IPS-18c (cell line): ENCODE measurements around the gene CD320.
"Not testable (repeated sequence)": the region's sequence is repeated elsewhere in the genome, so short reads cannot be mapped to it uniquely, and the experiment has no call there.

Source experiments
- H3K4me3 ChIP-seq: 2 replicates; pipeline ENCODE4 v1.7.0; 2013; ENCODE audit warnings: low read depth, mild to moderate bottlenecking, low read length, moderate library complexity; ENCODE audit not compliant: insufficient read depth
- H3K9me3 ChIP-seq: one replicate; pipeline ENCODE4 v1.6.1; 2013; ENCODE audit warnings: mild to moderate bottlenecking, low read length, moderate library complexity; ENCODE audit not compliant: control insufficient read depth, insufficient read depth

The CD320 gene

DNA sequence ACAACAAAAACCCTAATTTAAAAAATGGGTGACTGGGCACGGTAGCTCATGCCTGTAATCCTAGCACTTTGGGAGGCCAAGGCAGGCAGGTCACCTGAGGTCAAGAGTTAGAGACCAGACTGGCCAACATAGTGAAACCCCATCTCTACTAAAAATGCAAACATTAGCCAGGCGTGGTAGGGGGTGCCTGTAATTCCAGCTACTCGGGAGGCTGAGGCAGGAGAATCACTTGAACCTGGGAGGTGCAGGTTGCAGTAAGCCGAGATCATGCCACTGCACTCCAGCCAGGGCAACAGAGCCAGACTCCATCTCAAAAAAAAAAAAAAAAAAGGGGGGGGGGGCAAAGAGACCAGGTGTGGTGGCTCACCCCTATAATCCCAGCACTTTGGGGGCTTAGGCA is 43.9 kb downstream of the CD320 start:
- not testable (repeated sequence) for H3K9me3 ChIP-seq, H3K4me3 ChIP-seq

- no peak overlapping the region for H3K4me3 ChIP-seq
- H3K9me3 ChIP-seq: peaks cover 2% of the 10 kb centered on the region
These were observed 45.7 kb downstream of the CD320 start for GRCh38 chr19:8262431-8262830.

DNA sequence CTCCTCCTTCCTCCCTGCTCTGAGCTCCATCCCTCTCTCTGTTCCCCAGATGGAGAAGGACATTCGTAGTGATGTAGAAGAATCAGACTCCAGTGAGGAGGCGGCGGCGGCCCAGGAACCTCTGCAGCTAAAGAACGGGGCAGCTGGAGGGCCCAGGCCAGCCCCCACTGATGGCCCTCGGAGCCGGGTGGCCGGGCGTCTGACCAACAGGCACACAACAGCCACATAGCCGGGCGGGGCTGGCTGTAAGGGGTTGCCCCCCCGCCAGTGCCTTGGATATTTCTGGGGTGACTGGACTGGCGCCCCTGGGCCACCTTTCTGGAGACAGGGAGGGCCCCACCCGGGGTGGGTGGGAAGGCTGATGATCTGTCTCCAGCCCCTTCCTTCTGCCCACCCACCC is 46.3 kb downstream of the CD320 start:
- Histone ChIP-seq H3K4me3 (no peak overlapping the region), H3K9me3 (peaks cover 2% of the 10 kb centered on the region)

DNA sequence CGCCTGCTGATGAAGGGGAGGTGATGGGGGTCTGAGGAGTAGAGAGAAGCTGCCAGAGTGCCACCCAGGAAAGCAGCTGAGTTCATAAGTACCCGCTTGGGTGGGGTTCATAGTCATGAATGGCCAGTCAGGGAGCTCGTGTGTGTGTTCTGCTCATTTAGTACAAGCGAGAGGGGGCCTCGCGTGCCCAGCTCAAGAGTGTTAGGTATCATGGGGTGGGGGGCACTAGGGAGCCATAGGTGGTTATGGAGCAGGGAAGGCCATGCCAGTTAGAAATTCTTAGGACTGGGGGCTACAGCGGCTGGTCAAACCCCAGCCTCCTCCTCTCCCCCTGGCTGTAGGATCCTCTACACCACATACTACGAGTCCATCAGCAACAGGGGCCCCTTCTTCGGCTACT is 46.8 kb downstream of the CD320 start:
- no peak overlapping the region for H3K4me3 ChIP-seq
- H3K9me3 ChIP-seq: peaks cover 2% of the 10 kb centered on the region

- Histone ChIP-seq H3K9me3 (peaks cover 2% of the 10 kb centered on the region), H3K4me3 (no peak overlapping the region)
These were observed 48.3 kb downstream of the CD320 start for GRCh38 chr19:8259922-8260247.

- H3K4me3 ChIP-seq: no peak overlapping the region
These were observed 48.8 kb downstream of the CD320 start for GRCh38 chr19:8259142-8259921.

DNA sequence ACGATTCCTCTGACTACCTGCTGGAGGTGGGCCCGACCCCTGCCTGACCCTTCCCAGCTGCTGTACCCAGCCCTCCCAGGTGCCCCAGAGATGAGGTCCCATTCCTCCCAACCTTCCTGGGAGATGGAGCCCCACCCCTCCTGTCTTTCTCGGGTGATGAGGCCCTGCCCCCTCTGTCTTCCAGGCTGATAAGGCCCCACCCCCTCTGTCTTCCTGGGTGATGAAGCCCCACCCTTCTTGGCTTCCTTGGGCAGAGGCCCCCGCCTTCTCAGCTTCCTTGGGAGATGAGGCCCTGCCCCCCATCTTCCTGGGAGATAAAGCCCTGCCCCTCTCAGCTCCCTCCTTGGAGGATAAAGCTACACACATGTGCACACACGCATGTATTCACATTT is 51.1 kb downstream of the CD320 start:
- H3K9me3 ChIP-seq: no peaks in the 10 kb centered on the region

More at GRCh38 chr19:8259142-8259921, 48.8 kb downstream of the CD320 start:
- H3K9me3 ChIP-seq: peaks cover 2% of the 10 kb centered on the region

GRCh38 chr19:8256276-8257051 is 51.7 kb downstream of the CD320 start:
- Histone ChIP-seq H3K4me3 (no peak overlapping the region), H3K9me3 (no peaks in the 10 kb centered on the region)

More for the DNA sequence above, 51.1 kb downstream of the CD320 start:
- no peak overlapping the region for H3K4me3 ChIP-seq

DNA sequence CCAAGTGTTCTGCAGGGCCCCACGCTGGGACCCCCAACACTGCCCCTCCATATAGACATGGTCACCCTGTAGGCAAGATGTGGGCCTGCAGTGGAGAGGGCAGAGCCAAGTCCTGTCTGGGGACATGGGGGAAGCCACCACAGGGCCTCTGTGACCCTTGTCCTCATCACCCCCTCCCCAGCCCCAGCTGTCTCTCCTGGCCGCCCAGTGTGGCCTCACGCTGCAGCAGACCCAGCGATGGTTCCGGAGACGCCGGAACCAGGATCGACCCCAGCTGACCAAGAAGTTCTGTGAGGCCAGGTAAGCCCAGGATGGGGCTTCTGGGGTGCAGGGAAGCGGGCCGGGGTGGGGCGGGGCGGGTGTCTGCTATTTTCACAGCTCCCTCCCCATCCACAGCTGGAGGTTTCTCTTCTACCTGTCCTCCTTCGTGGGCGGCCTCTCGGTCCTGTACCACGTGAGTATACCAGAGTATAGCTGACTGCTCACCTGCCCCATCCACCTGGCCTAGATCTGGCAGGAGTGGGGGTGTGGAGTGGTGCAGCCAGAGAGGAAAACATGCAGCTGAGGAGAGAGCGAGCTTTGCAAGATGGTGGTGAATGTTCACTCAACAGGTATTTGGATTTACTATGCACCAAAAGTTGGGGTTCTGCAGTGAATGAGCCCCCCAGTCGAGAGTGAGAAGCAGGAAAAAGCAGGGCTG is 52.6 kb downstream of the CD320 start:
- Histone ChIP-seq H3K9me3 (no peaks in the 10 kb centered on the region), H3K4me3 (no peak overlapping the region)

- Histone ChIP-seq H3K4me3 (no peak overlapping the region), H3K9me3 (no peaks in the 10 kb centered on the region)
These were observed 53.7 kb downstream of the CD320 start for GRCh38 chr19:8254286-8255001.

DNA sequence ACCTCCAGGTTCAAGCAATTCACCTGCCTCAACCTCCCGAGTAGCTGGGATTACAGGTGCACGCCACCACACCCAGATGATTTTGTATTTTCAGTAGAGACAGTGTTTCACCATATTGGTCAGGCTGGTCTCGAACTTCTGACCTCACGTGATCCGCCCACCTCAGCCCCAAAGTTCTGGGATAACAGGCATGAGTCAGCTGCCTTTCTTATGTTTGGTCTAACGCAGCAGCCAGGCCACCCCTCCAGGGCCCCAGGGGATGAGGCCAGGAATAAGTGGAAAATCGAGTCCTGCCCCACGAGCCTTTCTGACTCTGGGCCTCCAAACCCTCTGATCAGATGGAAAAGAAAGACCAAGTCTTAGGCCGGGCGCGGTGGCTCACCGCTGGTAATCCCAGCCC is 54.5 kb downstream of the CD320 start:
- Histone ChIP-seq H3K4me3 (no peak overlapping the region), H3K9me3 (no peaks in the 10 kb centered on the region)

GRCh38 chr19:8252922-8253589 is 55.1 kb downstream of the CD320 start:
- Histone ChIP-seq H3K4me3 (no peak overlapping the region), H3K9me3 (no peaks in the 10 kb centered on the region)
